HepG2 (cell line): ENCODE results near the gene KMT2B. TPM values are rescaled to one million over a fixed set of nuclear protein-coding genes. Genes with fewer than 3 reads are reported as not detected.
A peak's percentile ranks its signal among the peaks of the same experiment; 100 is the strongest.

Experiments used
- ADNP ChIP-seq: sonication (generic); formaldehyde crosslinking; IDR thresholded peaks from 2 replicates; pipeline ENCODE4 v1.4.0; 2020; ENCODE audit warnings: missing genetic modification reagents
- ARNT ChIP-seq: fragments of 450-650 bp; IDR thresholded peaks from 2 replicates; pipeline ENCODE4 v1.6.1; 2017
- FOXC1 ChIP-seq: sonication (generic); formaldehyde crosslinking; IDR thresholded peaks from 2 replicates; pipeline ENCODE4 v1.8.0; 2022; ENCODE audit warnings: mild to moderate bottlenecking, missing genetic modification reagents, borderline replicate concordance
- IKZF4 ChIP-seq: sonication (generic); formaldehyde crosslinking; IDR thresholded peaks from 2 replicates; pipeline ENCODE4 v1.5.1; 2020; ENCODE audit warnings: borderline replicate concordance, mild to moderate bottlenecking, low read depth, missing genetic modification reagents; ENCODE audit errors: not compliant biosample characterization
- KAT8 ChIP-seq: IDR thresholded peaks from 2 replicates; pipeline ENCODE4 v1.6.1; 2016; ENCODE audit warnings: missing genetic modification reagents, missing compliant biosample characterization
- POLR2A ChIP-seq, 2 experiments: IDR thresholded peaks; 2 replicates each; pipeline ENCODE4 v1.6.1; 2011; ENCODE audit warnings: low read depth in 2 of 2, low read length in 2 of 2, mild to moderate bottlenecking in 1 of 2, moderate library complexity in 1 of 2; ENCODE audit not compliant: insufficient read depth in 1 of 2
- REL ChIP-seq: sonication (generic); formaldehyde crosslinking; conservative IDR thresholded peaks from 2 replicates; pipeline ENCODE4 v1.8.0; 2022; ENCODE audit warnings: mild to moderate bottlenecking, missing genetic modification reagents, moderate library complexity
- RELA ChIP-seq: sonication (generic); formaldehyde crosslinking; IDR thresholded peaks from 2 replicates; pipeline ENCODE4 v1.4.0; 2020; ENCODE audit warnings: missing genetic modification reagents
- SMAD3 ChIP-seq: sonication (generic); formaldehyde crosslinking; IDR thresholded peaks from 2 replicates; pipeline ENCODE4 v1.4.0; 2020; ENCODE audit warnings: missing genetic modification reagents
- ZNF207 ChIP-seq: fragments of 450-650 bp; IDR thresholded peaks from 2 replicates; pipeline ENCODE4 v1.6.1; 2016; ENCODE audit warnings: antibody characterized with exemption, borderline replicate concordance
- ZNF230 ChIP-seq: sonication (generic); formaldehyde crosslinking; IDR thresholded peaks from 2 replicates; pipeline ENCODE4 v1.4.0; 2020; ENCODE audit warnings: mild to moderate bottlenecking, missing genetic modification reagents
- ZNF235 ChIP-seq: sonication (generic); formaldehyde crosslinking; IDR thresholded peaks from 2 replicates; pipeline ENCODE4 v1.8.1; 2023; ENCODE audit warnings: mild to moderate bottlenecking, missing genetic modification reagents, borderline replicate concordance
- ZNF263 ChIP-seq: sonication (generic); formaldehyde crosslinking; IDR thresholded peaks from 2 replicates; pipeline ENCODE4 v1.4.0; 2020; ENCODE audit warnings: missing genetic modification reagents
- ZNF446 ChIP-seq: sonication (generic); formaldehyde crosslinking; IDR thresholded peaks from 2 replicates; pipeline ENCODE4 v1.5.0; 2020; ENCODE audit warnings: mild to moderate bottlenecking, missing genetic modification reagents
- ZNF549 ChIP-seq: sonication (generic); formaldehyde crosslinking; IDR thresholded peaks from 2 replicates; pipeline ENCODE4 v1.5.0; 2020; ENCODE audit warnings: missing genetic modification reagents
- ZNF598 ChIP-seq: sonication (generic); formaldehyde crosslinking; IDR thresholded peaks from 2 replicates; pipeline ENCODE4 v1.5.1; 2020; ENCODE audit warnings: mild to moderate bottlenecking, missing genetic modification reagents, borderline replicate concordance
- ZNF761 ChIP-seq: sonication (generic); formaldehyde crosslinking; conservative IDR thresholded peaks from 2 replicates; pipeline ENCODE4 v1.4.0; 2020; ENCODE audit warnings: mild to moderate bottlenecking, missing genetic modification reagents
- ZNF780A ChIP-seq: sonication (generic); formaldehyde crosslinking; IDR thresholded peaks from 2 replicates; pipeline ENCODE4 v1.8.0; 2022; ENCODE audit warnings: mild to moderate bottlenecking, missing genetic modification reagents, moderate library complexity
- polyA plus RNA-seq, 8 experiments: library from polyadenylated mRNA; depleted of rRNA in 3 of 8; stranded (reverse) in 7 of 8; unstranded in 1 of 8; fragments of >200 nt; fragmentation: Illumina TruSeq in 4 of 8; extraction: Trizol in 4 of 8; gene quantifications; 2 replicates each; pipeline versions ENCODE4 v1.2.1 to v1.2.3, GENCODE V29; 2011 to 2016; ENCODE audit warnings: low read depth in 4 of 8, missing spikeins in 1 of 8, mixed read lengths in 1 of 8; ENCODE audit not compliant: insufficient read depth in 1 of 8
- total RNA-seq, 5 experiments: library from RNA; depleted of rRNA; stranded (reverse); fragments of >200 nt; fragmentation: Illumina TruSeq; extraction: Trizol; gene quantifications; 2 replicates each; pipeline ENCODE4 v1.2.3, GENCODE V29; 2016; ENCODE audit warnings: low read depth in 1 of 5
- TF ChIP-seq, protein P1 (sequence below): sonication (generic); formaldehyde crosslinking; IDR thresholded peaks from 2 replicates; pipeline ENCODE4 v1.4.0; 2020; ENCODE audit warnings: missing genetic modification reagents, mild to moderate bottlenecking, borderline replicate concordance
- TF ChIP-seq, protein P2 (sequence below): sonication (generic); formaldehyde crosslinking; IDR thresholded peaks from 2 replicates; pipeline ENCODE4 v1.4.0; 2020; ENCODE audit warnings: missing genetic modification reagents
- TF ChIP-seq, protein P3 (sequence below): sonication (generic); formaldehyde crosslinking; conservative IDR thresholded peaks from 2 replicates; pipeline ENCODE4 v1.4.0; 2020; ENCODE audit warnings: missing genetic modification reagents
- TF ChIP-seq, protein P4 (sequence below): sonication (generic); formaldehyde crosslinking; IDR thresholded peaks from 2 replicates; pipeline ENCODE4 v1.5.0; 2020; ENCODE audit warnings: mild to moderate bottlenecking, missing genetic modification reagents, moderate library complexity

The KMT2B gene
- total and polyA plus RNA-seq, 2 of the 13 experiments (the other 11 are each of a cell fraction or from before 2014, with no cell fraction given) = 6.2 to 16.9 TPM

DNA sequence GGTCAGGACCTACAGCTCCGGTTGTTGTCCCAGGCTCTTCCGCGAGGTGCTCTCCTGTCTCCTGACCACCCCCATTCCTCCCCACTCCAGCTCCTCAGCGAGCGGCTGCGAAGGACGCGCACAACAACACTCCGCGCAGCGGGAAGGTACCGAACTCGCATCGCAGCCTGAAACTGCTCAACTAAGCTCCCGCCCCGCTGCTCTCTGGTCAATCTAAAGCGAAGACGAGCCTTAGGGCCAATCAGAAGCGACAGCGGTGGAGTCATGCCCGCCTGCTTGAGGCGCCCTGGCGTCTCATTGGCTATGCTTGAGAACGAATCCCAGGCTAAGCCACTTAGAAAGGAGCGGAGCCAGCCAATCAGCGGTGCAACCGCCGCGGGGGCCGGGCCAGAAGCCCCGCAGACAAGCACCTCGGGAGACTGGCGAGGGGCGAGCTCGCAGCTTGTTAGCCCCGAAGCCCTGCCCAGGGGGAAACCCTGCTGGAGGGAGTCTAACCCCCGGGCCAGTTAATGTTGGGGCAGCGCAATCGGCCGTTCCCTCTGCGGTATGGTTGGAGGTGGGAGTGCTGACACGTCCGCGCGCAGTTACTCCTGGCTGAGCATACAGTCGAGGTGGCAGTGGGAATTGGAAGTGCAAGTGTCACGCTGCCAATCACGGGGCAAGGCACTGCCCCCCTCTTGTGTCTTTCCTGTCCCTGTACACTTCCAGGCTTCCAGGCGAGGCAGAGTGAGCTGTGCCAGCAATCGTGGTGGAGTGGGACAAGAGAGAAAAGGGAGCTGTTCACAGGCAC is 15.4 kb upstream of the KMT2B start (continued):
- TF ChIP-seq, protein P1, sequence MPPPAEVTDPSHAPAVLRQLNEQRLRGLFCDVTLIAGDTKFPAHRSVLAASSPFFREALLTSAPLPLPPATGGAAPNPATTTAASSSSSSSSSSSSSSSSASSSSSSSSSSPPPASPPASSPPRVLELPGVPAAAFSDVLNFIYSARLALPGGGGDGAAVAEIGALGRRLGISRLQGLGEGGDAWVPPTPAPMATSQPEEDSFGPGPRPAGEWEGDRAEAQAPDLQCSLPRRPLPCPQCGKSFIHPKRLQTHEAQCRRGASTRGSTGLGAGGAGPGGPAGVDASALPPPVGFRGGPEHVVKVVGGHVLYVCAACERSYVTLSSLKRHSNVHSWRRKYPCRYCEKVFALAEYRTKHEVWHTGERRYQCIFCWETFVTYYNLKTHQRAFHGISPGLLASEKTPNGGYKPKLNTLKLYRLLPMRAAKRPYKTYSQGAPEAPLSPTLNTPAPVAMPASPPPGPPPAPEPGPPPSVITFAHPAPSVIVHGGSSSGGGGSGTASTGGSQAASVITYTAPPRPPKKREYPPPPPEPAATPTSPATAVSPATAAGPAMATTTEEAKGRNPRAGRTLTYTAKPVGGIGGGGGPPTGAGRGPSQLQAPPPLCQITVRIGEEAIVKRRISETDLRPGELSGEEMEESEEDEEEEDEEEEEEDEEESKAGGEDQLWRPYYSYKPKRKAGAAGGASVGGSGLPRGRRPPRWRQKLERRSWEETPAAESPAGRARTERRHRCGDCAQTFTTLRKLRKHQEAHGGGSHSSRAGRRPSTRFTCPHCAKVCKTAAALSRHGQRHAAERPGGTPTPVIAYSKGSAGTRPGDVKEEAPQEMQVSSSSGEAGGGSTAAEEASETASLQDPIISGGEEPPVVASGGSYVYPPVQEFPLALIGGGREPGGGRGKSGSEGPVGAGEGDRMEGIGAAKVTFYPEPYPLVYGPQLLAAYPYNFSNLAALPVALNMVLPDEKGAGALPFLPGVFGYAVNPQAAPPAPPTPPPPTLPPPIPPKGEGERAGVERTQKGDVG = 0 out of 2 replicates have a peak, but pooled peaks have one; percentile 32
- peak; percentile 68 for TF ChIP-seq ZNF263 (CRISPR knock-in tag)
- peak; percentile 47 for TF ChIP-seq IKZF4 (CRISPR knock-in tag)
- no peak for TF ChIP-seq RELA
- no peak for TF ChIP-seq ZNF235 (CRISPR knock-in tag)
- TF ChIP-seq ZNF207 = no peak
- TF ChIP-seq, protein P2, sequence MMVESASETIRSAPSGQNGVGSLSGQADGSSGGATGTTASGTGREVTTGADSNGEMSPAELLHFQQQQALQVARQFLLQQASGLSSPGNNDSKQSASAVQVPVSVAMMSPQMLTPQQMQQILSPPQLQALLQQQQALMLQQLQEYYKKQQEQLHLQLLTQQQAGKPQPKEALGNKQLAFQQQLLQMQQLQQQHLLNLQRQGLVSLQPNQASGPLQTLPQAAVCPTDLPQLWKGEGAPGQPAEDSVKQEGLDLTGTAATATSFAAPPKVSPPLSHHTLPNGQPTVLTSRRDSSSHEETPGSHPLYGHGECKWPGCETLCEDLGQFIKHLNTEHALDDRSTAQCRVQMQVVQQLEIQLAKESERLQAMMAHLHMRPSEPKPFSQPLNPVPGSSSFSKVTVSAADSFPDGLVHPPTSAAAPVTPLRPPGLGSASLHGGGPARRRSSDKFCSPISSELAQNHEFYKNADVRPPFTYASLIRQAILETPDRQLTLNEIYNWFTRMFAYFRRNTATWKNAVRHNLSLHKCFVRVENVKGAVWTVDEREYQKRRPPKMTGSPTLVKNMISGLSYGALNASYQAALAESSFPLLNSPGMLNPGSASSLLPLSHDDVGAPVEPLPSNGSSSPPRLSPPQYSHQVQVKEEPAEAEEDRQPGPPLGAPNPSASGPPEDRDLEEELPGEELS = 0 out of 2 replicates have a peak, but pooled peaks have one; percentile 28
- TF ChIP-seq KAT8 (CRISPR knock-in tag) = peak; percentile 64; the same call in 1 of the 2 replicates
- TF ChIP-seq ADNP (CRISPR knock-in tag) = no peak
- TF ChIP-seq ZNF598 (CRISPR knock-in tag) = 0 out of 2 replicates have a peak, but pooled peaks have one; percentile 49
- 0 out of 2 replicates have a peak, but pooled peaks have one; percentile 53 for TF ChIP-seq REL (CRISPR knock-in tag)
- TF ChIP-seq, protein P3, sequence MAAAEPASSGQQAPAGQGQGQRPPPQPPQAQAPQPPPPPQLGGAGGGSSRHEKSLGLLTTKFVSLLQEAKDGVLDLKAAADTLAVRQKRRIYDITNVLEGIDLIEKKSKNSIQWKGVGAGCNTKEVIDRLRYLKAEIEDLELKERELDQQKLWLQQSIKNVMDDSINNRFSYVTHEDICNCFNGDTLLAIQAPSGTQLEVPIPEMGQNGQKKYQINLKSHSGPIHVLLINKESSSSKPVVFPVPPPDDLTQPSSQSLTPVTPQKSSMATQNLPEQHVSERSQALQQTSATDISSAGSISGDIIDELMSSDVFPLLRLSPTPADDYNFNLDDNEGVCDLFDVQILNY (CRISPR knock-in tag) = peak; percentile 48; the same call in 1 of the 2 replicates
- TF ChIP-seq ZNF549 = no peak
- no peak for TF ChIP-seq ARNT
- peak in 1 of 2 experiments; percentile 79; a peak in 2 of 4 replicates for TF ChIP-seq POLR2A (IDR thresholded peaks at IDR 0.05; ENCODE audit: insufficient read depth in 1 of 2, low read depth in 2 of 2, low read length in 2 of 2)
- TF ChIP-seq, protein P4, sequence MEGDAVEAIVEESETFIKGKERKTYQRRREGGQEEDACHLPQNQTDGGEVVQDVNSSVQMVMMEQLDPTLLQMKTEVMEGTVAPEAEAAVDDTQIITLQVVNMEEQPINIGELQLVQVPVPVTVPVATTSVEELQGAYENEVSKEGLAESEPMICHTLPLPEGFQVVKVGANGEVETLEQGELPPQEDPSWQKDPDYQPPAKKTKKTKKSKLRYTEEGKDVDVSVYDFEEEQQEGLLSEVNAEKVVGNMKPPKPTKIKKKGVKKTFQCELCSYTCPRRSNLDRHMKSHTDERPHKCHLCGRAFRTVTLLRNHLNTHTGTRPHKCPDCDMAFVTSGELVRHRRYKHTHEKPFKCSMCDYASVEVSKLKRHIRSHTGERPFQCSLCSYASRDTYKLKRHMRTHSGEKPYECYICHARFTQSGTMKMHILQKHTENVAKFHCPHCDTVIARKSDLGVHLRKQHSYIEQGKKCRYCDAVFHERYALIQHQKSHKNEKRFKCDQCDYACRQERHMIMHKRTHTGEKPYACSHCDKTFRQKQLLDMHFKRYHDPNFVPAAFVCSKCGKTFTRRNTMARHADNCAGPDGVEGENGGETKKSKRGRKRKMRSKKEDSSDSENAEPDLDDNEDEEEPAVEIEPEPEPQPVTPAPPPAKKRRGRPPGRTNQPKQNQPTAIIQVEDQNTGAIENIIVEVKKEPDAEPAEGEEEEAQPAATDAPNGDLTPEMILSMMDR (CRISPR knock-in tag) = peak; percentile 22; the same call in 1 of the 2 replicates
- TF ChIP-seq ZNF761 (CRISPR knock-in tag) = no peak
- no peak; the same call in 1 of the 2 replicates for TF ChIP-seq ZNF230 (CRISPR knock-in tag)
- no peak for TF ChIP-seq ZNF780A (CRISPR knock-in tag)
- no peak for TF ChIP-seq ZNF446 (CRISPR knock-in tag)
- peak; percentile 55; the same call in 1 of the 2 replicates for TF ChIP-seq SMAD3 (CRISPR knock-in tag)
- TF ChIP-seq FOXC1 (CRISPR knock-in tag) = no peak; the same call in 1 of the 2 replicates
